Left renal pelvis (tissue), 4 donors: ENCODE measurements around the gene DNAH10. TPM values are rescaled to one million over a fixed set of nuclear protein-coding genes. Genes with fewer than 3 reads are reported as not detected.

Experiments used
- DNase-seq, 4 donors: peaks; one replicate each; pipeline ENCODE4 v3.0.0-alpha.2; 2013; ENCODE audit warnings: low read depth in 4 of 4, low spot score in 3 of 4
- polyA plus RNA-seq, 4 donors: library from polyadenylated mRNA; unstranded; fragments of 120-200 nt; gene quantifications; one replicate each; pipeline ENCODE4 v1.2.1, GENCODE V29; 2013; ENCODE audit not compliant: insufficient read length in 4 of 4

The DNAH10 gene
- polyA plus RNA-seq, 4 donors, result 2.2 to 5.2 (median 4.3) TPM

DNA sequence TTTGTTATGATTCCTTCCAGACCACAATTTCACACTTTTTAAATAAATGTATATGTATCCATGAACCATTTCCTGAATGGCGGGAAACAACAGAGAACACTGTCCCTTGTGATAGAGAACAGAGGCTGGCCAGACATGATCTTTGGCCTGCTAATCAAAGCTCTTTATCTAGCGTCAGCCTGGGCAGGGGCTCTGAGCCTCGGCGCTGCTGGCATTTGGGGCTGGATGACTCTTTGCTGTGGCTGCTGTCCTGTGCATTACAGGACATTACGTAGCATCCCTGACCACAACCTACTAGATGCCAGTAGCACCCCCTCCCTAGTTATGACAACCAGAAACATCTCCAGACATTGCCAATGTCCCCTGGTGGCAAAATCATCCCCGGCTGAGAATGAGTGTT is 77.7 kb downstream of the DNAH10 start:
- no peak for DNase-seq

DNA sequence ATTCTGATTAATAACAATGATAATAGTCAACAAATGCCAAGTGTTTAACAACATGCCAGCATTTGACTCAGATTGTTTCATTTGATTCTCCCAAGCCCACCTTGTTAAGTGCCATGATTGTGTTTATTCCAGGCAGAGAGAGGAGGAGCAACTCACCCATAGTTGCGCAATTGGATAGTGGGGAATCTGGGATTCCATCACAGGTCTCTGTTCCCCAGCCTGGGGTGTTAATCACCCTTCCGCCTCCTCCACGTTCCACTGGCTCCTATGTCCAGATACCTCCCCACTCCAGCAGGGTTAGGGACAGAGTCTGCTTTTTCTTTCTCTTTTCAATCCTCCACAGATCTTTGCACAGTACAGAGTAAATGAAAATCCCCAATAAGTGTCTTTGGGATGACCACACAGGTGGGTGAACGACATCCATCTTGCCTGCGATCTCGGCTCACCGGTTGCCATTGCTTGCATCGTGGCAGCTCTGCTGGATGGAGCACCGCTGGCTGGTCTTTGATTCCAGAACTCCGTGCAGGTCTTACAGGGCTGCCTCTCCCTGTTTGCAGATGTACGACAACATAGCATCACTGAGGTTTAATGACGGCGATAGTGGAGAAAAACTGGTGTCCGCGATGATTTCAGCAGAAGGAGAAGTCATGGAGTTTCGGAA is 78.8 kb downstream of the DNAH10 start:
- no peak for DNase-seq

DNA sequence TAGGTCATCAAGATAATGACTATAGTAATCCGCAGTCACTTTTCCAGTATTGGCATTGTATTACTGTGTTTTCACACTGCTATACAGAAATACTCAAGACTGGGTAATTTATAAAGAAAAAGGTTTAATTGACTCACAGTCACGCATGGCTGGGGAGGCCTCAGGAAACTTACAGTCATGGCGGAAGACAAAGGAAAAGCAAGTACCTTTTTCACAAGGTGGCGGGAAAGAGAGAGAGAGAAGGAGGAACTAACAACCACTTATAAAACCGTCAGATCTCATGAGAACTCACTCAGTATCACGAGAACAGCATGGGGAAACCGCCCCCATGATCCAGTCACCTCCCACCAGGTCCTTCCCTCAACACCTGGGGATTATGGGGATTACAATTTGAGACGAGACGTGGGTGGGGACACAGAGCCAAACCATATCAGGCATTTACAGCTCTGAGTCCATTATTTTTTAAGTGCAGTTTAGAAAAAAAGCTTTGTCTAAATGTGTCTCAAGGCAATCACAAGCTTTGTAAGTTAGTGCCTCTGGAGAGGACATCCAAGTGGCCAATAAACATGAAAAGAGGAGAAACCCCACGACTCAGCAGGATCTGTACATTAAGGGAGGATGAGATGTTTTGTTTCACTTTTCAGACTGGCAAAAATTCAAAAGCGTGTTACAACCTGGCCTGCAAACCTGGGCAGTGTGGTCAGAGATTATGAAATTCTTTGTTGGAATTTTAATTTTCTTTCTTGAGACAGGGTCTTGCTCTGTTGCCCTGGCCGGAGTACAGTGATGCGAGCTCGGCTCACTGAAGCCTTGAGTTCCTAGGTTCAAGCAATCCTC is 82.0 kb downstream of the DNAH10 start:
- DNase-seq, result no peak

DNA sequence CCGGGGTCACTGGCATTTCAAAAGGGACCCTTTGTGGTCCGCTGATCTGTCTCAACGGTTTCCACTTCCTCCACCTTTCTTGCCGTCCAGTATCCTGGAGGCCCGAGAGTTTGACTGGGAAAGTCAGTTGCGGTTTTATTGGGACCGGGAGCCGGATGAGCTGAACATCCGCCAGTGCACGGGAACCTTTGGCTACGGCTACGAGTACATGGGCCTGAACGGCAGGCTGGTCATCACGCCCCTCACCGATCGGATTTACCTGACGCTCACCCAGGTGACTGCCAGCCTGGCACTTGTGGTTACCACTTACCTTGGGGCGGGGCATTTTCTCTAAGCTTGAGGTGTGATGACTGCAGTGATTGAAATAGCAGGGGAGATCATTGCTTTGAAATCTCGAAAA is 83.8 kb downstream of the DNAH10 start:
- DNase-seq, result no peak

DNA sequence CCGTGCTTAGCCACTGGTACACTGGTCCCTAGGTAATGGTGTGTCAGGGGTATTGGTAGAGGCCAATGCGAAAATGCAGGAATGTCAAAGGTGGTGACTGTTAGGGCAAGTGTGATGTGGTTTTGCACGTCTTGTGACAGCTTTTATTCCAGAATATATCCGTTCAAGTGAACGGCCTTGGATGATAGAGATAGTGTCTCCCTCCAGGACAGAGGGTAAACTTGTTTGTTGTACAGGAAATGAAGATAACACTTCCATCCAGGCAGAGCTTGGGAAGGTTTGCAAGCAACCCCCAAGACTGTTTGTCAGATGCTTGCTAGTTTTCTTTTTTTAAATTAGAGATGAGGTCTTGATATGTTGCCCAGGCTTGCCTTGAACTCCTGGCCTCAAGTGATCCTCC is 84.2 kb downstream of the DNAH10 start:
- DNase-seq, result no peak

DNA sequence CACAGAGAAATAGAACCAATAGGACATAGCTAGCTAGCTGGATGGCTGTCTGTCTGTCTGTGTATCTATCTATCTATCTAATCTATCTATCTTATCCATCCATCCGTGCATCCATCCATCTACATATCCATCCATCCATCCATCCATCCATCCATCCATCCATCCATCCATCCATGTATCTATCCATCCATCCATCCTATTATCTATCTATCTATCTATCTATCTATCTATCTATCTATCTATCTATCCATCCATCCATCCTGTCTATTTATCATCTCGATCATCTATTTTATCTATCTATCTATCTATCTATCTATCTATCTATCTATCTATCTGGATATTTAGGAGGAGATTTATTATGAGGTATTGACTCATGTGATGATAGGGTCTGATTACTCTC is 84.9 kb downstream of the DNAH10 start:
- no peak for DNase-seq

DNA sequence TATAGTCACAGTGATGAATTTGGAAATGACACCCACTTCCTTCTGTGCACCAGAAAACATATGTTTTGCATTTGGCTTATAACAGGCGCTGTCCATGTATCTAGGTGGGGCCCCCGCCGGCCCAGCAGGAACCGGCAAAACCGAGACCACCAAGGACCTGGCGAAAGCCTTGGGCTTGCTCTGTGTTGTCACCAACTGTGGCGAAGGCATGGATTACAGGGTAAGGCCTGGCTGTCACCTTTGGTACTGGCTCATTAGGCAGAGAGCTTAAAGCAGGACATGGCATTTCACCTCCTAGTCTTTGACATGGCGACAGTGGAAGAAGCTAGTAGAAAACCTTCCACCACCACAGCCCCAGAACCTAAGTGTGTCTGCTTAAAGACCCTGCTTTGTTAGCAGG is 85.8 kb downstream of the DNAH10 start:
- DNase-seq, result no peak

DNA sequence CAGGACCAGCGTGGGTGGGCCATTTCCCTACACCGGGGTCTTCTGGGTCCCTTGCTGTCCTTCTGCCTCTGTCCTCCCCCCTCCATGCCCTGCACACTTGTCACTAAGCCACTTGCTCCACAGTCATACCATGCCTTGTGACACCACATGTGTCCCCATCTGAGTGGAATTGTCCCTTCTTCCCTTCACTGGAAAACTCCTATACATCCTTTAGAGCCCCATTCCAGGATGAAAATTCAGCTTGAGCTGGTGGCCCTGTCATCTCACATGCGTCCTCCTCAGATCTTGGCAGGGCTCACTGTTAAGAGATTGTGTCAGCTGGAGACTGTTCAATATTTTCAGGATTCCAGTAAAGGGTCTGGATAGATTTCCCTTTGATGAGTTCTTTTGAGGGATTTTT is 87.4 kb downstream of the DNAH10 start:
- DNase-seq, result no peak

DNA sequence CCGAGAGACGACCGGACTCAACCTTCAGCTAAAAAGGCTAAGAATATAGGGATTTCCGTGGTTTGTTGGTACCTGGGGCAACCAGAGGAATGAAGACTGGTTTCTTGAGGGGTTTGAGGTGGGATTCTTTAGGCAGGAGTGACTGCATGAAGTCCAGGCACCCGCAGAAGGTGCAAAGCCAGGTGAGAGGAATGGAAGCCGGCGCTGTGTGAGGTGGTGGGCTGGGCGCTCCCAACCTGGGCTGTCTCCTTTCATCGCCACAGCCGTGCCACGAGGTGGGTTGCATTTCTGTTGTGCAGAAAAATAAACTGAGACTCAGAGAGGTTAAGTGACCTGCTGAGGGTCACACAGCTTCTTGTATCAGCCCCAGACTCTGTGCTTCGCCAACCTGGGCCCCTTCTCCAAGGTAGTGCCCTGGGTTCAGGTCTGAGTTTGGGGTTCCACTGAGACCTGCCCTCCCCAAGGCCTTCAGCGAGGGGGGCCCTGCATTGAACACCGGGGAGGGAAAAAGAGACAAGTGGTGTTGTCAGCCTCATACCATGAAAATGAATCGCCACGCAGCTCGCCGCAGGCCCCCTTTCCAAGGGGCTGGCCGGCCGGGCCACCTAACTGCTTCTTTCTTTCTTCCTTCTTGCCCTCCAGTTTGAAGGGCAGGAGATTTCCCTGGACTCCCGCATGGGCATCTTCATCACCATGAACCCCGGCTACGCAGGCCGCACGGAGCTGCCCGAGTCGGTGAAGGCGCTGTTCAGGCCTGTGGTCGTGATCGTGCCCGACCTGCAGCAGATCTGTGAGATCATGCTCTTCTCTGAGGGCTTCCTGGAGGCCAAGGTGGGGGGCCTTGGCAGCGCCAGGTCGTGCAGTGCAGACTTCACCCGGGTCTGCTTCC is 88.4 kb downstream of the DNAH10 start:
- no peak for DNase-seq

DNA sequence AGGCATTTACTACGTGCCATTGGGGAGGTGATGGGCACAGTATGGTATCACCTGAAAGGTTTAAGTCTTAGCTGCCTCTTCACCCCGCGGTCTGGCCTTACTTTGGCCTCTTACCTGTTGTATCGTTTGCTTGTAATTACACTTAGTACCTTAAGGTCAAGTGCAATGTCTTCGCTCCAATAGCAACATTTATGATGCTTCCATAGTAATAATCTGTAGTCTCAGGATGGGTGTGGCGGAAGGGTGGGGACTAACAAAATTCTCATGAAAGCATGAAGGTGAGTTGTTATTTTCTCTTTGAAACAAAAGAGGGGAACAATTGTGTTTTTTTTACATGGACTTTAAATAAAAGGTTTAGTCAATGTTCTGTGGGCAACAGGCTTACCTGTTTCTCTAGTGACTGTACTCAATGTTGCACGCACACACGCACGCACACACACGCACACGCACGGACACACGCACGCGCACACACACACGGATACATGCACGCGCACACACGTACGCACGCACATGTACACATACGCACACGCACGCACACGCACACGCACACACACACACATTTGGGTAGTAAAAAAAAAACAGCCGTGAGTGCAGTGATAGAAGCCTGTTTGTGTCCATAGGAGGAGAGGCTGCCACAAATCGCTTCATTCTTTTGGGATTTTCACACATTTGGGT is 91.4 kb downstream of the DNAH10 start:
- DNase-seq, result no peak

DNA sequence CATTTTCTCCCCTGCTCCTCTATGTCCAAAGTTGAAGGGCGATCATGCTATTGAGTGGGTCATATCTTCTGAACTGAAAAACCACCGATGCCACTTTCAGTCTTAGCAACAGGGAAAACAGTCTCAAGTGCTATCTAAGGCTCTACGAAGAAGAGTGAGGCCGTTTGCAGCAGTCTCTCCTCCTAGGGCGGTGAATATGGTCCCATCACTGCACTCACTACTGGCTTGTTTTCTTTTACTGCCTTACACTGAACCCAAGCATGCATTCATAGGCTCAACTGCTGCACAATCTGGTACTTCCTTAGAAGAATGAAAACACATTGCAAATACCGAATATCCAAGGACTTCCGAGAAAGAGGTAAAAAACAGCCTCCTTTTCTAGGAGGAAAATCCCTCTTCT is 92.1 kb downstream of the DNAH10 start:
- DNase-seq, result no peak

DNA sequence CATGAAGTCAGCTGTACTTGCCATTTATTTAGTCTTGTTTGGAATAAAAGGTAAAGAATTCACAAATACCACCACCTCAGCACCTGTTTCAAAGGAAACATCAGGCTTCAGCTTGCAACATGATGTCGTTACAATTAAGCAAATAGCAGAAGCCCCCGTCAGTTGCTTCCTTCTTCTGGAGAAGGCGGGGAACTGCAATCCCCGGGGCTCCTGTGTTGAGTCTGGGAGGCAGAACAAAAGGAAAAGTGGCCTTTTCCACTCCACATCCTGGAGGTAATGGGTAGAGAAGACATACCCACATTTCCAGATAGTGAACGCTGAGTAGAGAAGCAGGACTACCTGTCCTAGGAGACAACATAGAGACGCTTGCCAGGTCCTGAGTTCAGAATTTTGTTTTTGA is 92.8 kb downstream of the DNAH10 start:
- no peak for DNase-seq

DNA sequence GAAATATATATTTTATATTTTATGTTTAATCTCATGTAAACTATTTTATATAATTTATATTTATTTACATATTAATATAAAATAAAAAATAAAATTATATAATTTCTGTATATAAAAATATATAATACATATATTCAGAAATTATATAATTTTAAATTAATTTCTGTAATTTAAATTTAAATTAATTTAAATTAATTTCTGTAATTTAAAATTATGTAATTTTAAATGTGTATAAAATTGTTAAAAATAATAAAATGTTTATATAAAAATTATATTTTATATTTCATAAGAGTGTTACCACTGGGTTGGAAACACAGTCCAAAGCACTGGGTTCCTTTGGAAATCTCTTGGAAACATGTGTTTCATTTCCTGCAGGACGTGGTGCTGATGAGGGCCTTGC is 94.6 kb downstream of the DNAH10 start:
- DNase-seq, result no peak

DNA sequence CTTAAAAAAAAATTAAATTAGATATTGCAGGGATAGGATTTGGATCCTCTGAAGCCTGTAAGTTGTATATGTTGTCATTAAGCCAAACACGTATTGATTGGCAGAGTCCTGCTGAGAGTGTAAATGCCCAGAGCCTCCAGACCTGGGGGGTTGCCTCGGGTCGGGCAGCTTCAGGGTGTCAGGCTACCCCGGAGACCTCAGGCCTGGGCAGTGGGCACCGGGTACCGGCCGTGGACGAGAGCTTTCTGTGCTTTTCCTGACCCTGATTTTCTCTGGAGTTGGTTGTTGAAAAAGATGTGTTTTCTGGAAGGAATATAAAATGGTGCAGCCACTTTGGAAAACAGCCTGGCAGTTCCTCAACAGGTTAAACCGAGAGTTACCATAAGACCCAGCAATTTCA is 96.1 kb downstream of the DNAH10 start:
- DNase-seq, result no peak

DNA sequence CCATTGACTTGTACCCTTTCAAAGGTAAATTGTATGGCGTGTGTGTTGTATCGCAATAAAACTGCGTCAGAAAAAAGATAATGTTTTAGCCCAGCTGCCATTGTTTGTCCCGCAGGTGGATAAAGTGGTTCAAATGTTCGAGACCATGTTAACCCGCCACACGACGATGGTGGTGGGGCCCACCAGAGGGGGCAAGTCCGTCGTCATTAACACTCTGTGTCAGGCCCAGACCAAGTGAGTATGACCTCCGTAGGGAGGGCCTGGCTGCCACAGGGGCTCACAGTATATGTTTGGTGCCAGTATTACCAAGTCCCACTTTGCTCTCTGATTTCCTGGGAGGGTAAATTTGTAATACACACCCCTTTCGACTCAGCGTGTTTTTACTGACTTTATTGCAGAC is 96.9 kb downstream of the DNAH10 start:
- no peak for DNase-seq

DNA sequence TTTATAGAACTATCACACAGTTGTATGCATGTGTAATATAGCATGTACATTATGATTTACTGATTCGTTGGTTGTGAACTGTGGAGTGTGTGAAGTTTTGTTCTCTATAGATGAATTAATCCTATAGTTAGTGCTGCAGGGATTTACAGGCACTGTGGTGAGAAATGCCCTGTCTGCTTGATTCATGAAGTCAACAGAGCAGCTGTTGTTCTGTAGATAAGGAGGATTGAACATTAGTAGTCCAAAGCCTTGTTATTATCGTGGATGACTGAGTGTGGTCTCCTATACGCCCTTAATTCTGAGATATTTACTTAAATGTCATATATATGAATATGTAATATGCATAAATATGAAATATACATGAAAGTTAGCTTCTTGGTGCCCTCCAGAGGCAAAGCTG is 98.3 kb downstream of the DNAH10 start:
- no peak for DNase-seq

DNA sequence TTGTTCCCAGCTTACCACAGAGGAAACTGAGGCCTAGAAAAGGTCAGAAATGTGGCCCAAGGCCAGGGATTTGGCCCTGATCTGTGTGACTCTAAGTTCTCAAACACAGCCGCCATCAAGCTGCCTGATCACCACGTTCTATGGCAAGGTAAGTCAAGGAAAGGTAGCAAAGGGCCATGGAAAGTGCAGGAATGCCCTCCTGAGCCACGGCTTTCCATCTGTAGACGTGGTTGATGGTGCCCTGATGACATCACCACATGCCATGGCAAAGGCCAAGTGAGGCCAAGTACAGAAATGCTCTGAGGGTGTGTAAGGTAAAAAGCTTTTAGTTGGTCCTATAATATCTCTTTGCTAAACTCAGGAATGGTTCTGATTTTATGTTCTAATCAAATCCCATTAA is 99.3 kb downstream of the DNAH10 start:
- no peak for DNase-seq

DNA sequence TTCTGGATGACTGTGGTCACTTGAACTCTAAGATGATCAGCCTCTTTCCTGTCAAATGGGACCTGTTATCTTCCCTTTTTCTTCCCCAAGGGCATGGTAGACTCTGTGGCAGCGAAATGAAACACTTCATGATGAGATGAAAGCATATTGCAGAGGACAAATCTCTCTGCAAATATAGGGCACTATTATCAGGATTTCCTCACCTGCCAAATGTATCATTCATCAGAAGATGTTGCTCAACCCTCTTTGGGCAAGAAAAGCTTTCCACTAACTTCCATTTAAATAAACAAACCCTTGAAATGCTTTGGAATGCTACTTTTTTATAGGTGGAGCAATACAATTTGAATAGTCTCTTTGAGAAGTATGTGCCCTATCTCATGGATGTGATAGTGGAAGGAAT is 105.0 kb downstream of the DNAH10 start:
- DNase-seq, result no peak

DNA sequence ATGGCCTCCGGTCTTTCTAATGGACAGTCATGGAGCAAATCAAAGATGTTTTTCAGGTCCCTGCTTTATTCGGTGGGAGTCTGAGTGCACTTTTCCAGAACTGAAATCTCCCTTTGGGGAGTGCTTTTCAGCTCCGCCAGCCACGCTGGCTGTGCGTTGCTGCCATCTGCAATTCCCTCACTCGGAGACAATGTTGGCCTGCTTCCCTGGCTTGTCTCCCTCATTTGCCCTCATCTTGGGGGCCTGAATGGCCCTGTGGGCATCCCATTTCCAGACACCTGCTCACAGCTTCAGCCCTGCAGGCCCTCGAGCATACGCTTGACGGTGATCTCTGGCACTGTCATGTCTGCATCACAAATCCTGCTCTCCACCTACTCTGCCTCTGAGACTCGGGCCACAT is 106.7 kb downstream of the DNAH10 start:
- no peak for DNase-seq

DNA sequence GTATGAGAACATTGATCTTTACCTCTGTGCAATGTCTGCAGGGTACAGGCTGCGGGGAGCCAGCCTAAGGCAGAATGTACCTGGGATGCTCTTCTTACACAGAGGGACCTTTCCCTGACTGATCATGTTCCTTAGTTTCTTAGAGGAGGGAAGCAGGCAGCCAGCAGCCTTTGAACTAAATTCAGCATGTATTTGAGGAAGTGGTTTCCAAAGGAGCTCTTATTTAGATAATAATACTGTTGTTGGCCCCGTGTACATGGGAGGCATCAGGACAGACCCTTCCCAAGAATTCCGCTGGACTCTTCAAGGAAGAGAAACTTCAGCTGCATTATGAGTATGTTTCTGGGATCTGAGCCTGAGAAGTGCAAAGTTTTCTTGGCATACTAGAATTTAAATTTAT is 111.7 kb downstream of the DNAH10 start:
- DNase-seq, result no peak

DNA sequence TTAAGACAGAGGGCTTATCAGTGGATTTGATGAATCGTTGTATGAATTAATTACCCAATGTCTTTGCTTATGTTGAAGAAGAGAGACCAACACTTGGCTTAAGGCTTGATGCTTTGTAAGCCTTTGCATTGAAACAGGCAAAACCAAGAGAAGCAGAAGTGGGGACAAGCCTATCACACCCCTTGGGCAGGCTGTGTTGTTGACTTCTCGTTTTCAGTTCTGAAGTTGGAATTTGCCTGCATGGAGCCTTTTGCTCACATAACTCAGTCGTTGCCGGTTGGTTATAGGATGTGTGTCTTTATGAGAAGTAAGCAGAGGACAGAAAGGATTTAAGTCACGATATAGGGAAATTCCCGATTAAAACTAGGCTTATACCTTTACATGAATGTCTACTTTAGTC is 115.9 kb downstream of the DNAH10 start:
- no peak for DNase-seq
